Prostate gland (tissue), 2 donors: ENCODE measurements around the gene CCDC146. TPM values are rescaled to one million over a fixed set of nuclear protein-coding genes. Genes with fewer than 3 reads are reported as not detected.

Experiments
- DNase-seq: peaks from one replicate; pipeline ENCODE4 v3.0.0-alpha.2; 2019; ENCODE audit warnings: low spot score
- H3K27ac ChIP-seq, 2 donors: fragments of 200-600 bp; sonication (generic); 2 replicates each; pipeline ENCODE4 v1.5.1; 2017 to 2019
- H3K27me3 ChIP-seq: fragments of 200-600 bp; sonication (generic); replicated peaks from 2 replicates; pipeline ENCODE4 v1.5.1; 2019; ENCODE audit not compliant: insufficient read depth
- H3K36me3 ChIP-seq, 2 donors: fragments of 200-600 bp; sonication (generic); 1 replicate in 1 of 2; 2 replicates in 1 of 2; pipeline versions ENCODE4 v1.5.1 to v1.8.1; 2017 to 2019
- H3K4me1 ChIP-seq: fragments of 200-600 bp; sonication (generic); replicated peaks from 2 replicates; pipeline ENCODE4 v1.5.1; 2019
- H3K4me3 ChIP-seq, 2 donors: fragments of 200-600 bp; sonication (generic); 2 replicates each; pipeline ENCODE4 v1.5.1; 2017 to 2019
- H3K9me3 ChIP-seq: fragments of 200-600 bp; sonication (generic); 2 replicates; pipeline ENCODE4 v1.5.1; 2017
- CTCF ChIP-seq, 4 experiments: fragments of 200-600 bp in 2 of 4; fragments of 450-650 bp in 2 of 4; sonication (generic) in 2 of 4; IDR thresholded peaks; 1 replicate in 3 of 4; 2 replicates in 1 of 4; pipeline ENCODE4 v1.5.1; 2016 to 2019; ENCODE audit warnings: antibody characterized with exemption in 4 of 4, mild to moderate bottlenecking in 2 of 4, moderate library complexity in 2 of 4
- POLR2A ChIP-seq: fragments of 450-650 bp; IDR thresholded peaks from one replicate; pipeline ENCODE4 v1.6.1; 2016; ENCODE audit warnings: antibody characterized with exemption, mild to moderate bottlenecking
- POLR2AphosphoS5 ChIP-seq: sonication (generic); formaldehyde crosslinking; IDR thresholded peaks from one replicate; pipeline ENCODE4 v1.6.1; 2017; ENCODE audit warnings: antibody characterized with exemption
- WGBS: methylation state at CpG from one replicate; pipeline ENCODE4 v1.1.5; 2018; 5-methylcytosine and 5-hydroxymethylcytosine counted together
- intact Hi-C: fragments of 100-400 bp; cut with DNase I; formaldehyde crosslinking; loops from one replicate; pipeline ENCODE4 v1.14.2; 2022
- total RNA-seq, 2 donors: library from RNA; depleted of rRNA; stranded (reverse); fragments of >200 nt; gene quantifications; one replicate each; pipeline ENCODE4 v1.1.0, GENCODE V29; 2016

CCDC146 gene
- total RNA-seq, 2 donors from 2014 or later, result 16.5 to 21.4 TPM

- H3K4me3 ChIP-seq, result no peak overlapping the region
- H3K4me1 ChIP-seq, result no peaks in the 10 kb centered on the region
- no peak for DNase-seq
- 81% methylated on average over 5 of the region's 5 CpGs for WGBS
- H3K27ac ChIP-seq, result no peak overlapping the region
- intact Hi-C loops, result no loop called here
- no peaks in the 10 kb centered on the region for H3K9me3 ChIP-seq
- TF ChIP-seq CTCF (IDR thresholded peaks at IDR 0.05), result no peak
- TF ChIP-seq POLR2A, result no peak
- no peak for TF ChIP-seq POLR2AphosphoS5
- H3K27me3 ChIP-seq, result no peaks in the 10 kb centered on the region
- no peaks in the 10 kb centered on the region for H3K36me3 ChIP-seq
Measured at GRCh38 chr7:77252506-77252905, 130.1 kb downstream of the CCDC146 start.

DNA sequence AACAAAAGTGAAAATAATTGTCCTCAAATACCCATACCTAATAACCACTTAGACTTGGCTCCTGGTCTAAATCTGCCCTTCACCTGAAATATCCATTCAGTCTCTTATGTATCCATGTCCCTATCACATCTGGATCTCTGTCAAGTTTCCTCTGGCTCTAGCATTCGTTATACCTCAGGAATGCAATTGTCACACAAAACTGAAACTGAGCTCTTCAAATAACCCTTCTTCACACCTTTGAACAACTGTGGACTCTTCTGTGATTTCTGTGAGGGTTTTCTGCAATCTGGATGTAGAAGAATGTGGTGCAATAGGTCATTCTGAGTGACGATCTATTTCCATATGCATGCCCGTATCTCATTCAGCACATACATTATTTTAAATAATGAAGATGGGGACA lies 130.7 kb downstream of the CCDC146 start:
- Histone ChIP-seq H3K27me3 (no peaks in the 10 kb centered on the region), H3K27ac (no peak overlapping the region), H3K9me3 (no peaks in the 10 kb centered on the region), H3K4me3 (no peak overlapping the region), H3K4me1 (no peaks in the 10 kb centered on the region), H3K36me3 (no peaks in the 10 kb centered on the region)
- DNase-seq, result no peak
- no peak for TF ChIP-seq POLR2A
- TF ChIP-seq CTCF (IDR thresholded peaks at IDR 0.05), result no peak
- no peak for TF ChIP-seq POLR2AphosphoS5
- intact Hi-C loops, result no loop called here
- WGBS, result 74% methylated on average over 3 of the region's 3 CpGs

GRCh38 chr7:77254429-77254828 lies 132.0 kb downstream of the CCDC146 start:
- TF ChIP-seq CTCF (IDR thresholded peaks at IDR 0.05), result no peak
- Histone ChIP-seq H3K27me3 (no peaks in the 10 kb centered on the region), H3K4me3 (no peak overlapping the region), H3K36me3 (no peaks in the 10 kb centered on the region), H3K4me1 (no peaks in the 10 kb centered on the region), H3K27ac (no peak overlapping the region), H3K9me3 (no peaks in the 10 kb centered on the region)
- intact Hi-C loops, result no loop called here
- DNase-seq, result no peak

GRCh38 chr7:77254915-77255314 lies 132.5 kb downstream of the CCDC146 start:
- H3K27ac ChIP-seq, result no peak overlapping the region
- intact Hi-C loops, result no loop called here
- no peak for DNase-seq
- H3K4me3 ChIP-seq, result no peak overlapping the region
- TF ChIP-seq CTCF (IDR thresholded peaks at IDR 0.05), result no peak
- no peak for TF ChIP-seq POLR2A
- TF ChIP-seq POLR2AphosphoS5, result no peak
- H3K27me3 ChIP-seq, result no peaks in the 10 kb centered on the region
- H3K36me3 ChIP-seq, result no peaks in the 10 kb centered on the region
- H3K9me3 ChIP-seq, result no peaks in the 10 kb centered on the region
- 88% methylated on average over 2 of the region's 2 CpGs for WGBS
- no peaks in the 10 kb centered on the region for H3K4me1 ChIP-seq

GRCh38 chr7:77258014-77258413 lies 135.6 kb downstream of the CCDC146 start:
- TF ChIP-seq CTCF (IDR thresholded peaks at IDR 0.05), result no peak
- TF ChIP-seq POLR2A, result no peak
- TF ChIP-seq POLR2AphosphoS5, result no peak
- intact Hi-C loops, result no loop called here
- 88% methylated on average over 1 of the region's 1 CpG for WGBS

More at GRCh38 chr7:77258014-77258413, 135.6 kb downstream of the CCDC146 start:
- Histone ChIP-seq H3K4me3 (no peak overlapping the region), H3K27me3 (no peaks in the 10 kb centered on the region), H3K4me1 (no peaks in the 10 kb centered on the region), H3K27ac (no peak overlapping the region), H3K9me3 (no peaks in the 10 kb centered on the region), H3K36me3 (no peaks in the 10 kb centered on the region)
- no peak for DNase-seq
